Right atrium auricular region (tissue), 2 donors: ENCODE data around the gene CHST13. TPM values are rescaled to one million over a fixed set of nuclear protein-coding genes. Genes with fewer than 3 reads are reported as not detected.

Experiments
- DNase-seq: peaks from one replicate; pipeline ENCODE4 v3.0.0-alpha.2; 2019; ENCODE audit warnings: low spot score
- H3K27ac ChIP-seq, 2 donors: fragments of 200-600 bp; sonication (generic); 1 replicate in 1 of 2; 2 replicates in 1 of 2; pipeline ENCODE4 v1.5.1; 2016 to 2019
- H3K27me3 ChIP-seq, 2 donors: fragments of 200-600 bp; sonication (generic); one replicate each; pipeline versions ENCODE4 v1.5.1 to v1.6.0; 2017 to 2019
- H3K36me3 ChIP-seq: fragments of 200-600 bp; sonication (generic); one replicate; pipeline ENCODE4 v1.5.1; 2016
- H3K4me1 ChIP-seq, 2 donors: fragments of 200-600 bp; sonication (generic); one replicate each; pipeline versions ENCODE4 v1.5.1 to v1.6.0; 2017 to 2019
- H3K4me3 ChIP-seq, 2 donors: fragments of 200-600 bp; sonication (generic); 1 replicate in 1 of 2; 2 replicates in 1 of 2; pipeline ENCODE4 v1.5.1; 2017 to 2019; ENCODE audit warnings: mild to moderate bottlenecking in 1 of 2, moderate library complexity in 1 of 2
- H3K9me3 ChIP-seq, 2 donors: fragments of 200-600 bp; sonication (generic); one replicate each; pipeline ENCODE4 v1.5.1; 2019
- total RNA-seq, 2 donors: library from RNA; depleted of rRNA; stranded (reverse); fragments of >200 nt; gene quantifications; one replicate each; pipeline ENCODE4 v1.1.0, GENCODE V29; 2016
- TF ChIP-seq, protein P1 (sequence below), 2 donors: fragments of 200-600 bp; sonication (generic); IDR thresholded peaks; one replicate each; pipeline ENCODE4 v1.5.1; 2019; ENCODE audit warnings: antibody characterized with exemption in 2 of 2

The CHST13 gene
- total RNA-seq, 2 donors from 2014 or later: 0.90 TPM; not detected in 1

GRCh38 chr3:126502656-126503055, 21.3 kb upstream of the CHST13 start:
- H3K36me3 ChIP-seq: no peaks in the 10 kb centered on the region
- no peak overlapping the region for H3K27ac ChIP-seq
- no peaks in the 10 kb centered on the region for H3K27me3 ChIP-seq
- TF ChIP-seq, protein P1, sequence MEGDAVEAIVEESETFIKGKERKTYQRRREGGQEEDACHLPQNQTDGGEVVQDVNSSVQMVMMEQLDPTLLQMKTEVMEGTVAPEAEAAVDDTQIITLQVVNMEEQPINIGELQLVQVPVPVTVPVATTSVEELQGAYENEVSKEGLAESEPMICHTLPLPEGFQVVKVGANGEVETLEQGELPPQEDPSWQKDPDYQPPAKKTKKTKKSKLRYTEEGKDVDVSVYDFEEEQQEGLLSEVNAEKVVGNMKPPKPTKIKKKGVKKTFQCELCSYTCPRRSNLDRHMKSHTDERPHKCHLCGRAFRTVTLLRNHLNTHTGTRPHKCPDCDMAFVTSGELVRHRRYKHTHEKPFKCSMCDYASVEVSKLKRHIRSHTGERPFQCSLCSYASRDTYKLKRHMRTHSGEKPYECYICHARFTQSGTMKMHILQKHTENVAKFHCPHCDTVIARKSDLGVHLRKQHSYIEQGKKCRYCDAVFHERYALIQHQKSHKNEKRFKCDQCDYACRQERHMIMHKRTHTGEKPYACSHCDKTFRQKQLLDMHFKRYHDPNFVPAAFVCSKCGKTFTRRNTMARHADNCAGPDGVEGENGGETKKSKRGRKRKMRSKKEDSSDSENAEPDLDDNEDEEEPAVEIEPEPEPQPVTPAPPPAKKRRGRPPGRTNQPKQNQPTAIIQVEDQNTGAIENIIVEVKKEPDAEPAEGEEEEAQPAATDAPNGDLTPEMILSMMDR (IDR thresholded peaks at IDR 0.05): no peak
- no peaks in the 10 kb centered on the region for H3K9me3 ChIP-seq
- H3K4me1 ChIP-seq: no peaks in the 10 kb centered on the region
- H3K4me3 ChIP-seq: no peak overlapping the region
- no peak for DNase-seq

GRCh38 chr3:126503701-126504100, 20.3 kb upstream of the CHST13 start:
- Histone ChIP-seq H3K9me3 (no peaks in the 10 kb centered on the region), H3K27ac (no peak overlapping the region), H3K4me1 (no peaks in the 10 kb centered on the region), H3K4me3 (no peak overlapping the region), H3K27me3 (no peaks in the 10 kb centered on the region), H3K36me3 (no peaks in the 10 kb centered on the region)
- TF ChIP-seq, protein P1 (IDR thresholded peaks at IDR 0.05): no peak
- DNase-seq: no peak

GRCh38 chr3:126507886-126508285, 16.1 kb upstream of the CHST13 start:
- Histone ChIP-seq H3K4me1 (peaks cover 0 to 2% of the 10 kb centered on the region in 2 donors), H3K4me3 (no peak overlapping the region), H3K9me3 (no peaks in the 10 kb centered on the region), H3K27ac (no peak overlapping the region), H3K36me3 (no peaks in the 10 kb centered on the region), H3K27me3 (no peaks in the 10 kb centered on the region)
- TF ChIP-seq, protein P1 (IDR thresholded peaks at IDR 0.05): no peak
- no peak for DNase-seq

DNA sequence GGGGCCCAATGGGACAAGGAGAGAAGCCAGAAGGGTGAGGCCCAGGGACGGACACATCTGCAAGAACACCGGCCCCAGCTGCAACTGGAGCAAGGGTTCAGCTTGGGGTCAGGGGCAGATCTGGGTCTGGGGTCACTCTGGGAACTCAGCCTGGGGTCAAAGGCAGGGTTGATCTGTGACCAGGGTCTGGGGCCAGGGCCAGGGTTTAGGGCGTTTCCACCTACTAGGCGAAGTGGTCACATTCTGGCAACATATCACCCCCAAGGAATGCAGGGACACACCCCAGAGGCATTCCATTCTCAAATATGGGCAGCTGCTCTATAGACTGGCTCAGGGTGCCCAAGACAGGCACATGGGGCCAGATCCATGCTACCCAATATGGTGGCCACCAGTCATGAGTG, 15.4 kb upstream of the CHST13 start:
- no peaks in the 10 kb centered on the region for H3K9me3 ChIP-seq
- H3K27ac ChIP-seq: no peak overlapping the region
- H3K4me1 ChIP-seq: peaks cover 0 to 7% of the 10 kb centered on the region in 2 donors
- H3K4me3 ChIP-seq: no peak overlapping the region
- H3K27me3 ChIP-seq: no peaks in the 10 kb centered on the region
- no peaks in the 10 kb centered on the region for H3K36me3 ChIP-seq
- TF ChIP-seq, protein P1 (IDR thresholded peaks at IDR 0.05): no peak
- no peak for DNase-seq

DNA sequence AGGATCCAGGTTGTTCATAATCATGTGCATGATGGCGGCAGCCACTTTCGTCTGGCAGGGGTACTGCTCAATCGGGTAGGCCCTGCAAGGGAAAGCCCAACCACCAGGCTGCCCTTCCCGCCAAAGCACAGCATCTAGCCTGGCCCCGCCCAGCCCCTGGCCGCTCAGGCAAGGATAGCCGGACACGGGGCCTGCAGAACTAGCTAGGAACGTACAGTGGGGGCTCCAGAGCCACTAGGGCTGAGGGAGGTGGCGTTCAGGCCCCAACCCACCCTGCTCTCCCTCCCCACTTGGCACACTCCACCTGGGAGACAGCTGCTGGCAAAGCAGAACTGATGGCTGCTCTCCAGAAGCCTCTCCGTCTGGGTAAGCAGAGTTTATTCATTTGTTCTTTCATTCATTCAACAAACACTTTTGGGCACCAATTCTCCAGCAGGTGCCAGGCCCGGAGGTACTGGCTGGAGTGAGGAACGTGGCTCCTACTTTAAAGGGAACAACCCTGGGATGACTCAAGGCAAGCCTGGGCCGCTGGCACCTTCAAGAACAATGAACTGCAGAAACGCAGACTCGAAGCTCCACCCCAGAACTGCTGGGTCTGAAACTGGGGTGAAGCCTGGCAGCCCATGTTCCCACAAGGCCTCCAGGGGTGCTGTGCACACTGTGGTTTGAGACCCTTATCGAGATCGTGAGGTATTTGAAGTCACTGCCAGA, 14.2 kb upstream of the CHST13 start:
- H3K27ac ChIP-seq: no peak overlapping the region
- DNase-seq: no peak
- H3K4me3 ChIP-seq: no peak overlapping the region
- H3K4me1 ChIP-seq: peaks cover 0 to 7% of the 10 kb centered on the region in 2 donors
- no peaks in the 10 kb centered on the region for H3K36me3 ChIP-seq
- no peaks in the 10 kb centered on the region for H3K9me3 ChIP-seq
- no peaks in the 10 kb centered on the region for H3K27me3 ChIP-seq
- TF ChIP-seq, protein P1 (IDR thresholded peaks at IDR 0.05): no peak
